GM23338 (cell line): ENCODE results near the gene NTNG1. TPM values are rescaled to one million over a fixed set of nuclear protein-coding genes. Genes with fewer than 3 reads are reported as not detected.

Experiments used
- ATAC-seq: fragments of 200-7000 bp; cut with Tn5 transposase; 3 replicates; pipeline ENCODE4 v1.9.1; 2020
- DNase-seq: peaks from one replicate; pipeline ENCODE4 v3.0.0-alpha.2; 2015; ENCODE audit warnings: low spot score
- H2AFZ ChIP-seq: fragments of 200-600 bp; sonication (generic); 2 replicates; pipeline ENCODE4 v1.8.0; 2016; ENCODE audit warnings: antibody characterized with exemption, mild to moderate bottlenecking, moderate library complexity
- H3F3A ChIP-seq: fragments of 200-600 bp; sonication (generic); replicated peaks from 2 replicates; pipeline ENCODE4 v1.8.0; 2017; ENCODE audit warnings: antibody characterized with exemption, mixed run types, low read depth
- H3K27ac ChIP-seq: fragments of 200-600 bp; sonication (generic); 2 replicates; pipeline ENCODE4 v1.6.1; 2016; ENCODE audit warnings: low read depth
- H3K27me3 ChIP-seq: fragments of 200-600 bp; sonication (generic); 2 replicates; pipeline ENCODE4 v1.8.0; 2016; ENCODE audit warnings: mild to moderate bottlenecking, mixed run types, moderate library complexity; ENCODE audit not compliant: insufficient read depth
- H3K36me3 ChIP-seq: fragments of 200-600 bp; sonication (generic); 2 replicates; pipeline ENCODE4 v1.8.0; 2016; ENCODE audit warnings: mild to moderate bottlenecking; ENCODE audit not compliant: insufficient read depth
- H3K4me1 ChIP-seq: fragments of 200-600 bp; sonication (generic); 2 replicates; pipeline ENCODE4 v1.8.0; 2016; ENCODE audit warnings: mild to moderate bottlenecking, moderate library complexity; ENCODE audit not compliant: insufficient read depth
- H3K4me2 ChIP-seq: fragments of 200-600 bp; sonication (generic); 2 replicates; pipeline ENCODE4 v1.7.1; 2017; ENCODE audit warnings: mixed run types
- H3K4me3 ChIP-seq: fragments of 200-600 bp; sonication (generic); 2 replicates; pipeline ENCODE4 v1.6.1; 2016; ENCODE audit warnings: mixed run types
- H3K79me2 ChIP-seq: fragments of 200-600 bp; sonication (generic); replicated peaks from 2 replicates; pipeline ENCODE4 v1.8.0; 2017; ENCODE audit warnings: mild to moderate bottlenecking; ENCODE audit not compliant: insufficient read depth
- H3K9me2 ChIP-seq: fragments of 200-600 bp; sonication (generic); 2 replicates; pipeline ENCODE4 v1.8.0; 2017; ENCODE audit not compliant: insufficient read depth
- H4K20me1 ChIP-seq: fragments of 200-600 bp; sonication (generic); replicated peaks from 2 replicates; pipeline ENCODE4 v1.8.0; 2017; ENCODE audit warnings: mild to moderate bottlenecking; ENCODE audit not compliant: insufficient read depth
- H3K27ac Mint-ChIP-seq: 2 replicates; pipeline ENCODE4 v1.8.0; 2020; ENCODE audit warnings: inconsistent platforms, mild to moderate bottlenecking, moderate library complexity, mixed read lengths
- H3K27me3 Mint-ChIP-seq: 3 replicates; pipeline ENCODE4 v1.8.0; 2022; ENCODE audit warnings: low read depth, mild to moderate bottlenecking, moderate library complexity, mixed read lengths, inconsistent platforms; ENCODE audit not compliant: insufficient read depth, poor library complexity
- H3K36me3 Mint-ChIP-seq: 3 replicates; pipeline ENCODE4 v1.8.0; 2021; ENCODE audit warnings: low read depth, mild to moderate bottlenecking, inconsistent platforms, moderate library complexity, mixed read lengths
- H3K4me1 Mint-ChIP-seq: 3 replicates; pipeline ENCODE4 v1.8.0; 2020; ENCODE audit warnings: mild to moderate bottlenecking, inconsistent platforms, mixed read lengths
- H3K4me3 Mint-ChIP-seq: 3 replicates; pipeline ENCODE4 v1.8.0; 2021; ENCODE audit warnings: moderate library complexity, mild to moderate bottlenecking, inconsistent platforms, mixed read lengths
- H3K9me3 Mint-ChIP-seq: 3 replicates; pipeline ENCODE4 v1.8.0; 2020; ENCODE audit warnings: moderate library complexity, mild to moderate bottlenecking, inconsistent platforms, mixed read lengths
- CREB1 ChIP-seq: fragments of 250-450 bp; sonication (Bioruptor Pico); IDR thresholded peaks from 2 replicates; pipeline ENCODE4 v1.5.0; 2020; ENCODE audit warnings: low read depth, mild to moderate bottlenecking, moderate library complexity
- EZH2 ChIP-seq: fragments of 200-600 bp; sonication (generic); IDR thresholded peaks from one replicate; pipeline ENCODE4 v1.8.0; 2017; ENCODE audit warnings: antibody characterized with exemption, mild to moderate bottlenecking, low read depth; ENCODE audit not compliant: unreplicated experiment
- NANOG ChIP-seq: IDR thresholded peaks from 2 replicates; pipeline ENCODE4 v1.6.1; 2016; ENCODE audit warnings: antibody characterized with exemption, borderline replicate concordance
- POLR2AphosphoS5 ChIP-seq: IDR thresholded peaks from 2 replicates; pipeline ENCODE4 v1.6.1; 2016; ENCODE audit warnings: antibody characterized with exemption, low read depth
- ZNF114 ChIP-seq: fragments of 250-450 bp; sonication (Bioruptor Pico); IDR thresholded peaks from 2 replicates; pipeline ENCODE4 v1.5.0; 2020; ENCODE audit warnings: mild to moderate bottlenecking, moderate library complexity
- polyA plus RNA-seq: library from polyadenylated mRNA; unstranded; fragments of >200 nt; fragmentation: Nextera tagmentation; extraction: Ambion mirVana; gene quantifications from 2 replicates; pipeline ENCODE4 v1.2.1, GENCODE V29; 2016
- total RNA-seq: library from RNA; depleted of rRNA; stranded (reverse); fragments of >200 nt; shearing (Covaris generic); gene quantifications from 2 replicates; pipeline ENCODE4 v1.2.3, GENCODE V29; 2014
- TF ChIP-seq, protein P1 (sequence below): IDR thresholded peaks from one replicate; pipeline ENCODE4 v1.6.1; 2018; ENCODE audit warnings: antibody characterized with exemption; ENCODE audit not compliant: unreplicated experiment
- TF ChIP-seq, protein P2 (sequence below): IDR thresholded peaks from 2 replicates; pipeline ENCODE4 v1.6.1; 2016; ENCODE audit warnings: antibody characterized with exemption
- TF ChIP-seq, protein P3 (sequence below): fragments of 250-450 bp; sonication (Bioruptor Pico); IDR thresholded peaks from 2 replicates; pipeline ENCODE4 v1.5.0; 2020; ENCODE audit warnings: mild to moderate bottlenecking, moderate library complexity

Gene NTNG1
- total and polyA plus RNA-seq, 2 experiments from 2014 or later, result 7.2 to 10.3 TPM

DNA sequence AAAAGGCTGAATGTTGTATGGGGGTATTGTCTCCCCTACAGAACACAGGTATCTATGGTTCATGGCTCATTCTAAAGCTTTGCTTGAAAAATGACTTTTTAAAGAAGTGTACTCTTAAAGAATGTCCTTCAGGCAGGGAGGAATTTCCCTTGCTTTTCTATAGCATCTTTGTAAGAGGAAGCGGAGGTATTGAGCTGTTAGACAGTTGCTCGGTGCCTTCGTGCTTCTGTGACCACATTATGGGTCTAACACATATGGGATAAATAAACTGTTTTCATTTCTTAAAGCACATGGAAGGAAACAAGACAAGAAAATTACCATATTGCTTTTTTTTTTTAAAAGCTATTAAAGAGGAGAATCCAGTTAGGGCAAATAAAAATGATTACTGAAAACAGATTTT is 182.9 kb downstream of the NTNG1 start (continued):
- TF ChIP-seq, protein P1, sequence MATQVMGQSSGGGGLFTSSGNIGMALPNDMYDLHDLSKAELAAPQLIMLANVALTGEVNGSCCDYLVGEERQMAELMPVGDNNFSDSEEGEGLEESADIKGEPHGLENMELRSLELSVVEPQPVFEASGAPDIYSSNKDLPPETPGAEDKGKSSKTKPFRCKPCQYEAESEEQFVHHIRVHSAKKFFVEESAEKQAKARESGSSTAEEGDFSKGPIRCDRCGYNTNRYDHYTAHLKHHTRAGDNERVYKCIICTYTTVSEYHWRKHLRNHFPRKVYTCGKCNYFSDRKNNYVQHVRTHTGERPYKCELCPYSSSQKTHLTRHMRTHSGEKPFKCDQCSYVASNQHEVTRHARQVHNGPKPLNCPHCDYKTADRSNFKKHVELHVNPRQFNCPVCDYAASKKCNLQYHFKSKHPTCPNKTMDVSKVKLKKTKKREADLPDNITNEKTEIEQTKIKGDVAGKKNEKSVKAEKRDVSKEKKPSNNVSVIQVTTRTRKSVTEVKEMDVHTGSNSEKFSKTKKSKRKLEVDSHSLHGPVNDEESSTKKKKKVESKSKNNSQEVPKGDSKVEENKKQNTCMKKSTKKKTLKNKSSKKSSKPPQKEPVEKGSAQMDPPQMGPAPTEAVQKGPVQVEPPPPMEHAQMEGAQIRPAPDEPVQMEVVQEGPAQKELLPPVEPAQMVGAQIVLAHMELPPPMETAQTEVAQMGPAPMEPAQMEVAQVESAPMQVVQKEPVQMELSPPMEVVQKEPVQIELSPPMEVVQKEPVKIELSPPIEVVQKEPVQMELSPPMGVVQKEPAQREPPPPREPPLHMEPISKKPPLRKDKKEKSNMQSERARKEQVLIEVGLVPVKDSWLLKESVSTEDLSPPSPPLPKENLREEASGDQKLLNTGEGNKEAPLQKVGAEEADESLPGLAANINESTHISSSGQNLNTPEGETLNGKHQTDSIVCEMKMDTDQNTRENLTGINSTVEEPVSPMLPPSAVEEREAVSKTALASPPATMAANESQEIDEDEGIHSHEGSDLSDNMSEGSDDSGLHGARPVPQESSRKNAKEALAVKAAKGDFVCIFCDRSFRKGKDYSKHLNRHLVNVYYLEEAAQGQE, result no peak
- TF ChIP-seq CREB1 (CRISPR knock-in tag), result no peak
- TF ChIP-seq, protein P2, sequence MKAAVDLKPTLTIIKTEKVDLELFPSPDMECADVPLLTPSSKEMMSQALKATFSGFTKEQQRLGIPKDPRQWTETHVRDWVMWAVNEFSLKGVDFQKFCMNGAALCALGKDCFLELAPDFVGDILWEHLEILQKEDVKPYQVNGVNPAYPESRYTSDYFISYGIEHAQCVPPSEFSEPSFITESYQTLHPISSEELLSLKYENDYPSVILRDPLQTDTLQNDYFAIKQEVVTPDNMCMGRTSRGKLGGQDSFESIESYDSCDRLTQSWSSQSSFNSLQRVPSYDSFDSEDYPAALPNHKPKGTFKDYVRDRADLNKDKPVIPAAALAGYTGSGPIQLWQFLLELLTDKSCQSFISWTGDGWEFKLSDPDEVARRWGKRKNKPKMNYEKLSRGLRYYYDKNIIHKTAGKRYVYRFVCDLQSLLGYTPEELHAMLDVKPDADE, result no peak

DNA sequence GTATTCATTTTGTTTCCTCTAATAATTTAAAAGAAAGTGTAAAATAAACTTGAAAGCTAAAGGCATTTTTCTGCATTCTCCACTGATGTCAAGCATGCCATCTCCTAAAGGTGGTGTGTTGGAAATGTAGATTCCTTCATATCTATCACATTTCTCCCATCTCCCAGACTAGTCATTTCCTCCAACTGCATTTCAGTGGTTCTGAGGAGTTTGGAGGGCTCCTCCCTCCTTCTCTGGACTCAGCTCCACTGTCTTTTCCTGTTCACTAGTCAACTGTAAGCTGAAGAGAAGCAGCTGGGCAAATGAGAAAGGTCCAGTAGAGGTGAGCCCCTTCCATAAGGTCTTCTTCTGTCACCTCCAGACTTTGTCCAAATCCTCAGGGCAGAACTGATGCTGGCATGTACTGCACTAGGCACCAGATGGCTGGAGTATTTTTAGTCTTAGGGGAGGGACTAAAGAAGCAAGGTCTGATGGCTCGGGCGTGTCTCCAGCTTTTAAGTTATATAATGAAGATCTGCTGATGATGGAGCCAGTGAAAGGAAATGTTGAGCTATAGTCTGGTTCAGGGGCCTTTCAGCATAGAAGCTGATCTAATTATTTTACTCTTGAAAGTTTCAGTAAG is 186.1 kb downstream of the NTNG1 start:
- H3F3A ChIP-seq, result no peaks in the 10 kb centered on the region
- no peaks in the 10 kb centered on the region for H3K36me3 Mint-ChIP-seq
- no peaks in the 10 kb centered on the region for H4K20me1 ChIP-seq
- H3K27ac Mint-ChIP-seq, result no peak overlapping the region
- no peaks in the 10 kb centered on the region for H3K27me3 ChIP-seq
- H3K36me3 ChIP-seq, result no peaks in the 10 kb centered on the region
- H3K27ac ChIP-seq, result no peak overlapping the region
- no peaks in the 10 kb centered on the region for H3K79me2 ChIP-seq
- no peak overlapping the region for H3K4me3 Mint-ChIP-seq
- H3K4me3 ChIP-seq, result no peak overlapping the region
- ATAC-seq, result no peak
- 0 out of 2 replicates have a peak, but pooled peaks cover 5% of the 10 kb centered on the region for H3K4me1 ChIP-seq
- H3K9me3 Mint-ChIP-seq, result no peaks in the 10 kb centered on the region
- no peak for DNase-seq
- no peaks in the 10 kb centered on the region for H3K27me3 Mint-ChIP-seq
- peaks cover 6% of the 10 kb centered on the region; the same call in 2 of the 3 replicates for H3K4me1 Mint-ChIP-seq
- H3K9me2 ChIP-seq, result peaks cover 3% of the 10 kb centered on the region; the same call in 1 of the 2 replicates
- no peak overlapping the region for H2AFZ ChIP-seq
- no peak overlapping the region for H3K4me2 ChIP-seq
- TF ChIP-seq EZH2 (no peak), NANOG (no peak), ZNF114 (CRISPR knock-in tag) (no peak), POLR2AphosphoS5 (no peak)
- TF ChIP-seq, protein P3, sequence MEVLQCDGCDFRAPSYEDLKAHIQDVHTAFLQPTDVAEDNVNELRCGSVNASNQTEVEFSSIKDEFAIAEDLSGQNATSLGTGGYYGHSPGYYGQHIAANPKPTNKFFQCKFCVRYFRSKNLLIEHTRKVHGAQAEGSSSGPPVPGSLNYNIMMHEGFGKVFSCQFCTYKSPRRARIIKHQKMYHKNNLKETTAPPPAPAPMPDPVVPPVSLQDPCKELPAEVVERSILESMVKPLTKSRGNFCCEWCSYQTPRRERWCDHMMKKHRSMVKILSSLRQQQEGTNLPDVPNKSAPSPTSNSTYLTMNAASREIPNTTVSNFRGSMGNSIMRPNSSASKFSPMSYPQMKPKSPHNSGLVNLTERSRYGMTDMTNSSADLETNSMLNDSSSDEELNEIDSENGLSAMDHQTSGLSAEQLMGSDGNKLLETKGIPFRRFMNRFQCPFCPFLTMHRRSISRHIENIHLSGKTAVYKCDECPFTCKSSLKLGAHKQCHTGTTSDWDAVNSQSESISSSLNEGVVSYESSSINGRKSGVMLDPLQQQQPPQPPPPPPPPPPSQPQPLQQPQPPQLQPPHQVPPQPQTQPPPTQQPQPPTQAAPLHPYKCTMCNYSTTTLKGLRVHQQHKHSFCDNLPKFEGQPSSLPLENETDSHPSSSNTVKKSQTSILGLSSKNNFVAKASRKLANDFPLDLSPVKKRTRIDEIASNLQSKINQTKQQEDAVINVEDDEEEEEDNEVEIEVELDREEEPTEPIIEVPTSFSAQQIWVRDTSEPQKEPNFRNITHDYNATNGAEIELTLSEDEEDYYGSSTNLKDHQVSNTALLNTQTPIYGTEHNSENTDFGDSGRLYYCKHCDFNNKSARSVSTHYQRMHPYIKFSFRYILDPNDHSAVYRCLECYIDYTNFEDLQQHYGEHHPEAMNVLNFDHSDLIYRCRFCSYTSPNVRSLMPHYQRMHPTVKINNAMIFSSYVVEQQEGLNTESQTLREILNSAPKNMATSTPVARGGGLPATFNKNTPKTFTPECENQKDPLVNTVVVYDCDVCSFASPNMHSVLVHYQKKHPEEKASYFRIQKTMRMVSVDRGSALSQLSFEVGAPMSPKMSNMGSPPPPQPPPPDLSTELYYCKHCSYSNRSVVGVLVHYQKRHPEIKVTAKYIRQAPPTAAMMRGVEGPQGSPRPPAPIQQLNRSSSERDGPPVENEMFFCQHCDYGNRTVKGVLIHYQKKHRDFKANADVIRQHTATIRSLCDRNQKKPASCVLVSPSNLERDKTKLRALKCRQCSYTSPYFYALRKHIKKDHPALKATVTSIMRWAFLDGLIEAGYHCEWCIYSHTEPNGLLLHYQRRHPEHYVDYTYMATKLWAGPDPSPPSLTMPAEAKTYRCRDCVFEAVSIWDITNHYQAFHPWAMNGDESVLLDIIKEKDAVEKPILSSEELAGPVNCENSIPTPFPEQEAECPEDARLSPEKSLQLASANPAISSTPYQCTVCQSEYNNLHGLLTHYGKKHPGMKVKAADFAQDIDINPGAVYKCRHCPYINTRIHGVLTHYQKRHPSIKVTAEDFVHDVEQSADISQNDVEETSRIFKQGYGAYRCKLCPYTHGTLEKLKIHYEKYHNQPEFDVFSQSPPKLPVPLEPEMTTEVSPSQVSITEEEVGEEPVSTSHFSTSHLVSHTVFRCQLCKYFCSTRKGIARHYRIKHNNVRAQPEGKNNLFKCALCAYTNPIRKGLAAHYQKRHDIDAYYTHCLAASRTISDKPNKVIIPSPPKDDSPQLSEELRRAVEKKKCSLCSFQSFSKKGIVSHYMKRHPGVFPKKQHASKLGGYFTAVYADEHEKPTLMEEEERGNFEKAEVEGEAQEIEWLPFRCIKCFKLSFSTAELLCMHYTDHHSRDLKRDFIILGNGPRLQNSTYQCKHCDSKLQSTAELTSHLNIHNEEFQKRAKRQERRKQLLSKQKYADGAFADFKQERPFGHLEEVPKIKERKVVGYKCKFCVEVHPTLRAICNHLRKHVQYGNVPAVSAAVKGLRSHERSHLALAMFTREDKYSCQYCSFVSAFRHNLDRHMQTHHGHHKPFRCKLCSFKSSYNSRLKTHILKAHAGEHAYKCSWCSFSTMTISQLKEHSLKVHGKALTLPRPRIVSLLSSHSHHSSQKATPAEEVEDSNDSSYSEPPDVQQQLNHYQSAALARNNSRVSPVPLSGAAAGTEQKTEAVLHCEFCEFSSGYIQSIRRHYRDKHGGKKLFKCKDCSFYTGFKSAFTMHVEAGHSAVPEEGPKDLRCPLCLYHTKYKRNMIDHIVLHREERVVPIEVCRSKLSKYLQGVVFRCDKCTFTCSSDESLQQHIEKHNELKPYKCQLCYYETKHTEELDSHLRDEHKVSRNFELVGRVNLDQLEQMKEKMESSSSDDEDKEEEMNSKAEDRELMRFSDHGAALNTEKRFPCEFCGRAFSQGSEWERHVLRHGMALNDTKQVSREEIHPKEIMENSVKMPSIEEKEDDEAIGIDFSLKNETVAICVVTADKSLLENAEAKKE (CRISPR knock-in tag), result no peak
- TF ChIP-seq, protein P1, result no peak
